SK-N-SH treated with all-trans-retinoic acid at 6 μM for 48 hours (cell line): ENCODE measurements around the gene TLE6.

ENCODE experiments used
- ATAC-seq: fragments of 200-7000 bp; cut with Tn5 transposase; 3 replicates; pipeline ENCODE4 v1.9.1; 2020; ENCODE audit warnings: mild to moderate bottlenecking, moderate library complexity
- ARNTL ChIP-seq: fragments of 450-650 bp; formaldehyde crosslinking; IDR thresholded peaks from 2 replicates; pipeline ENCODE4 v1.5.0; 2020; ENCODE audit warnings: low read depth, mild to moderate bottlenecking, moderate library complexity, borderline replicate concordance
- BACH2 ChIP-seq: fragments of 250-450 bp; sonication (Bioruptor Pico); IDR thresholded peaks from 2 replicates; pipeline ENCODE4 v1.9.0; 2021; ENCODE audit warnings: mild to moderate bottlenecking, borderline replicate concordance
- CREB5 ChIP-seq: fragments of 250-450 bp; sonication (Bioruptor Pico); IDR thresholded peaks from 2 replicates; pipeline ENCODE4 v1.5.1; 2020; ENCODE audit warnings: low read depth, mild to moderate bottlenecking, moderate library complexity
- CSDC2 ChIP-seq: fragments of 250-450 bp; sonication (Bioruptor Pico); IDR thresholded peaks from 2 replicates; pipeline ENCODE4 v1.5.0; 2020; ENCODE audit warnings: mild to moderate bottlenecking, moderate library complexity
- ESRRG ChIP-seq: fragments of 250-450 bp; sonication (Bioruptor Pico); IDR thresholded peaks from 2 replicates; pipeline ENCODE4 v1.6.1; 2021; ENCODE audit warnings: mild to moderate bottlenecking
- GLIS3 ChIP-seq: fragments of 250-450 bp; sonication (Bioruptor Pico); IDR thresholded peaks from 2 replicates; pipeline ENCODE4 v1.5.0; 2020; ENCODE audit warnings: mild to moderate bottlenecking, moderate library complexity
- ISL1 ChIP-seq: fragments of 250-450 bp; sonication (Bioruptor Pico); IDR thresholded peaks from 2 replicates; pipeline ENCODE4 v2.1.2; 2022; ENCODE audit warnings: mild to moderate bottlenecking, moderate library complexity
- POU6F1 ChIP-seq: fragments of 250-450 bp; sonication (Bioruptor Pico); IDR thresholded peaks from 2 replicates; pipeline ENCODE4 v1.8.0; 2021; ENCODE audit warnings: low read depth, mild to moderate bottlenecking, moderate library complexity, borderline replicate concordance
- PPARA ChIP-seq: fragments of 250-450 bp; sonication (Bioruptor Pico); IDR thresholded peaks from 2 replicates; pipeline ENCODE4 v1.5.0; 2020; ENCODE audit warnings: mild to moderate bottlenecking, borderline replicate concordance
- RARB ChIP-seq: fragments of 250-450 bp; sonication (Bioruptor Pico); IDR thresholded peaks from 2 replicates; pipeline ENCODE4 v1.8.0; 2021; ENCODE audit warnings: mild to moderate bottlenecking, moderate library complexity
- SNAI2 ChIP-seq: fragments of 250-450 bp; sonication (Bioruptor Pico); IDR thresholded peaks from 2 replicates; pipeline ENCODE4 v1.5.0; 2020; ENCODE audit warnings: mild to moderate bottlenecking, moderate library complexity
- TCF4 ChIP-seq: fragments of 250-450 bp; sonication (Bioruptor Pico); IDR thresholded peaks from 2 replicates; pipeline ENCODE4 v1.8.0; 2021; ENCODE audit warnings: mild to moderate bottlenecking, moderate library complexity, borderline replicate concordance
- TSHZ2 ChIP-seq: fragments of 250-450 bp; sonication (Bioruptor Pico); IDR thresholded peaks from 2 replicates; pipeline ENCODE4 v1.5.0; 2020; ENCODE audit warnings: mild to moderate bottlenecking, moderate library complexity
- ZC3H10 ChIP-seq: fragments of 250-450 bp; sonication (Bioruptor Pico); IDR thresholded peaks from 2 replicates; pipeline ENCODE4 v1.5.1; 2021; ENCODE audit warnings: mild to moderate bottlenecking, moderate library complexity
- ZFP3 ChIP-seq: fragments of 250-450 bp; sonication (Bioruptor Pico); IDR thresholded peaks from 2 replicates; pipeline ENCODE4 v1.5.0; 2020; ENCODE audit warnings: mild to moderate bottlenecking, moderate library complexity
- ZFP30 ChIP-seq: fragments of 450-650 bp; formaldehyde crosslinking; IDR thresholded peaks from 2 replicates; pipeline ENCODE4 v1.5.0; 2022; ENCODE audit warnings: mild to moderate bottlenecking, moderate library complexity
- ZNF565 ChIP-seq: fragments of 450-650 bp; formaldehyde crosslinking; conservative IDR thresholded peaks from 2 replicates; pipeline ENCODE4 v1.5.0; 2020; ENCODE audit warnings: low read depth, mild to moderate bottlenecking, moderate library complexity
- ZNF8 ChIP-seq: fragments of 450-650 bp; formaldehyde crosslinking; IDR thresholded peaks from 2 replicates; pipeline ENCODE4 v1.5.0; 2020; ENCODE audit warnings: mild to moderate bottlenecking, moderate library complexity
- TF ChIP-seq, protein P1 (sequence below): fragments of 250-450 bp; sonication (Bioruptor Pico); IDR thresholded peaks from 2 replicates; pipeline ENCODE4 v1.5.1; 2021; ENCODE audit warnings: mild to moderate bottlenecking, moderate library complexity

TLE6 gene

DNA sequence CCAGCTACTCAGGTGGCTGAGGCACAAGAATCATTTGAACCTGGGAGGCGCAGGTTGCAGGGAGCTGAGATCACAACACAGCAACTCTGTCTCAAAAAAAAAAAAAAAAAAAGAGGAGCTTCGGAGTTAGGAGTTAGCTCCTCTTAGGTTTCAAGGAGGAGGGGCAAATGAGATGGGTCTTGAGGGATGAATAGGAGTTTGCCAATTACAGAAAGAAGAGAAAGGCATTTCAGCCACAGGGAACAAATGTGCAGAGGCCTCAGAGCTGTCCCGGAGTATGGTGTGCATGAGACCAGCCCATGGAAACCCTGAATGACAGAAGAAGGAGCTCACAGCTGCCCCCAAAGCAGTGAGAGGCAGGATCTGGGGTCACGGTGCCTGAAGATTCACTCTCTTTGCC lies 27.2 kb downstream of the TLE6 start:
- no peak for TF ChIP-seq ISL1 (CRISPR knock-in tag)
- TF ChIP-seq ZFP3 = peak; percentile 96
- no peak for TF ChIP-seq ZNF565 (CRISPR knock-in tag)
- TF ChIP-seq CSDC2 (CRISPR knock-in tag) = no peak
- TF ChIP-seq ARNTL (CRISPR knock-in tag) = no peak
- TF ChIP-seq BACH2 (CRISPR knock-in tag) = no peak
- ATAC-seq = no peak

GRCh38 chr19:3005345-3005744 lies 28.0 kb downstream of the TLE6 start:
- peak; percentile 32; the same call in 1 of the 3 replicates for ATAC-seq
- TF ChIP-seq TSHZ2 = no peak
- no peak for TF ChIP-seq SNAI2 (CRISPR knock-in tag)
- TF ChIP-seq ZFP30 (CRISPR knock-in tag) = no peak
- TF ChIP-seq, protein P1, sequence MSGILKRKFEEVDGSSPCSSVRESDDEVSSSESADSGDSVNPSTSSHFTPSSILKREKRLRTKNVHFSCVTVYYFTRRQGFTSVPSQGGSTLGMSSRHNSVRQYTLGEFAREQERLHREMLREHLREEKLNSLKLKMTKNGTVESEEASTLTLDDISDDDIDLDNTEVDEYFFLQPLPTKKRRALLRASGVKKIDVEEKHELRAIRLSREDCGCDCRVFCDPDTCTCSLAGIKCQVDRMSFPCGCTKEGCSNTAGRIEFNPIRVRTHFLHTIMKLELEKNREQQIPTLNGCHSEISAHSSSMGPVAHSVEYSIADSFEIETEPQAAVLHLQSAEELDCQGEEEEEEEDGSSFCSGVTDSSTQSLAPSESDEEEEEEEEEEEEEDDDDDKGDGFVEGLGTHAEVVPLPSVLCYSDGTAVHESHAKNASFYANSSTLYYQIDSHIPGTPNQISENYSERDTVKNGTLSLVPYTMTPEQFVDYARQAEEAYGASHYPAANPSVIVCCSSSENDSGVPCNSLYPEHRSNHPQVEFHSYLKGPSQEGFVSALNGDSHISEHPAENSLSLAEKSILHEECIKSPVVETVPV = no peak
- TF ChIP-seq RARB (CRISPR knock-in tag) = no peak
- no peak for TF ChIP-seq ZC3H10
- TF ChIP-seq ZNF8 (CRISPR knock-in tag) = no peak
- no peak for TF ChIP-seq TCF4
- no peak for TF ChIP-seq POU6F1
- TF ChIP-seq ARNTL (CRISPR knock-in tag) = no peak
- no peak for TF ChIP-seq BACH2 (CRISPR knock-in tag)
- no peak for TF ChIP-seq ISL1 (CRISPR knock-in tag)

- TF ChIP-seq ESRRG (CRISPR knock-in tag) (no peak), GLIS3 (CRISPR knock-in tag) (no peak), PPARA (no peak)
- TF ChIP-seq, all 23 proteins: peak for 0
- ATAC-seq = no peak
Measured at GRCh38 chr19:3006075-3006767, 28.9 kb downstream of the TLE6 start.

- peak; percentile 21; the same call in 1 of the 3 replicates for ATAC-seq
- no peak for TF ChIP-seq RARB (CRISPR knock-in tag)
- TF ChIP-seq ZNF8 (CRISPR knock-in tag) = no peak
- TF ChIP-seq CSDC2 (CRISPR knock-in tag) = no peak
- TF ChIP-seq TSHZ2 = no peak
- no peak for TF ChIP-seq ZNF565 (CRISPR knock-in tag)
- TF ChIP-seq CREB5 (CRISPR knock-in tag) = no peak
Measured at GRCh38 chr19:3007975-3008374, 30.6 kb downstream of the TLE6 start.
